Spleen (tissue), 13 donors: Measurements from ENCODE around the gene ERGIC2. TPM values are rescaled to one million over a fixed set of nuclear protein-coding genes. Genes with fewer than 3 reads are reported as not detected.

ENCODE experiments used
- DNase-seq: peaks from one replicate; pipeline ENCODE4 v3.0.0-alpha.2; 2020
- H3K27ac ChIP-seq, 8 donors: fragments of 200-600 bp; sonication (generic) in 7 of 8; 1 replicate in 4 of 8; 2 replicates in 4 of 8; pipeline versions ENCODE4 v1.5.0 to v1.8.0; 2016 to 2021; ENCODE audit warnings: inconsistent platforms in 4 of 8, mild to moderate bottlenecking in 4 of 8, moderate library complexity in 1 of 8
- H3K27me3 ChIP-seq, 7 donors: fragments of 200-600 bp; sonication (generic) in 6 of 7; replicated peaks in 1 of 7; 1 replicate in 4 of 7; 2 replicates in 3 of 7; pipeline versions ENCODE4 v1.5.0 to v1.8.0; 2016 to 2021; ENCODE audit warnings: inconsistent platforms in 3 of 7, mild to moderate bottlenecking in 1 of 7
- H3K36me3 ChIP-seq, 6 donors: fragments of 200-600 bp; sonication (generic) in 5 of 6; 1 replicate in 4 of 6; 2 replicates in 2 of 6; pipeline versions ENCODE4 v1.5.0 to v1.8.0; 2016 to 2021; ENCODE audit warnings: inconsistent platforms in 2 of 6
- H3K4me1 ChIP-seq, 6 donors: fragments of 200-600 bp; sonication (generic) in 5 of 6; 1 replicate in 3 of 6; 2 replicates in 3 of 6; pipeline versions ENCODE4 v1.5.0 to v1.8.0; 2016 to 2021; ENCODE audit warnings: inconsistent platforms in 3 of 6
- H3K4me3 ChIP-seq, 8 donors: fragments of 200-600 bp; sonication (generic) in 7 of 8; 1 replicate in 4 of 8; 2 replicates in 4 of 8; pipeline versions ENCODE4 v1.5.0 to v1.8.0; 2016 to 2021; ENCODE audit warnings: inconsistent platforms in 4 of 8, mild to moderate bottlenecking in 4 of 8, moderate library complexity in 2 of 8
- H3K9me3 ChIP-seq, 8 donors: fragments of 200-600 bp; sonication (generic) in 7 of 8; 1 replicate in 4 of 8; 2 replicates in 4 of 8; pipeline versions ENCODE4 v1.5.0 to v1.8.0; 2016 to 2021; ENCODE audit warnings: inconsistent platforms in 4 of 8
- CTCF ChIP-seq, 11 experiments: fragments of 200-600 bp in 7 of 11; fragments of 450-650 bp in 4 of 11; sonication (generic) in 4 of 11; IDR thresholded peaks in 8 of 11; conservative IDR thresholded peaks in 3 of 11; 1 replicate in 7 of 11; 2 replicates in 4 of 11; pipeline versions ENCODE4 v1.4.0 to v1.8.0; 2016 to 2021; ENCODE audit warnings: antibody characterized with exemption in 11 of 11, inconsistent platforms in 4 of 11, mild to moderate bottlenecking in 1 of 11
- POLR2A ChIP-seq, 3 donors: fragments of 450-650 bp; IDR thresholded peaks; one replicate each; pipeline ENCODE4 v1.5.1; 2017; ENCODE audit warnings: antibody characterized with exemption in 3 of 3, mild to moderate bottlenecking in 1 of 3
- POLR2AphosphoS5 ChIP-seq, 3 donors: sonication (generic); formaldehyde crosslinking; IDR thresholded peaks; one replicate each; pipeline ENCODE4 v1.5.1; 2017; ENCODE audit warnings: antibody characterized with exemption in 3 of 3
- WGBS, 5 donors: extraction: QIAGEN DNeasy Blood & Tissue Kit in 3 of 5; methylation state at CpG; one replicate each; pipeline versions ENCODE4 v1.1.5 to v1.1.7; 2013 to 2018; 5-methylcytosine and 5-hydroxymethylcytosine counted together
- intact Hi-C: fragments of 100-400 bp; cut with DNase I; formaldehyde crosslinking; loops from one replicate; pipeline ENCODE4 v1.15.0; 2023; ENCODE audit warnings: low total_unique reads
- long read RNA-seq, 2 donors: transcript quantifications; one replicate each; lab custom pipeline, GENCODE V29; 2026
- polyA plus RNA-seq, 3 donors: library from polyadenylated mRNA; stranded (reverse); fragments of 200-250 nt; gene quantifications; one replicate each; pipeline ENCODE4 v1.2.1, GENCODE V29; 2013
- total RNA-seq, 7 donors: library from RNA; depleted of rRNA in 3 of 7; stranded (reverse); fragments of >200 nt in 3 of 7; fragmentation: NEBNext Ultra II Directional in 4 of 7; extraction: Animal tissue kit (Norgen Biotek cat#: 25700) in 4 of 7; gene quantifications; one replicate each; pipeline versions ENCODE4 v1.1.0 to v1.2.1, GENCODE V29; 2016 to 2021
- donor health status: healthy with polysubstance abuse.
- donor health status: DM: no; HTN: no; CAD: no; lungs with moderate emphysema.
- donor health status: DM: no; HTN: no; CAD: no.
- donor health status: Bipolar disorder and iron deficiency.
- donor health status: healthy.
- donor health status: DM: no; HTN: no; CAD: no.
- donor health status: DM: yes; HTN: yes; CAD: no.

Gene ERGIC2
- total RNA-seq (10 to 100 TPM; 47.5 to 65.2 (median 55.9) TPM), polyA plus RNA-seq (10 to 100 TPM; 26.6 to 30.9 (median 30.5) TPM)
- long read RNA-seq, donor 1, full-length matches to known transcripts: 15 of 15 reads
- long read RNA-seq, donor 1, partial matches to known transcripts: 0 of 15 reads
- long read RNA-seq, donor 1, other reads (novel, unspliced or antisense): 0 of 15 reads
- long read RNA-seq, donor 2, full-length matches to known transcripts: 16 of 16 reads
- long read RNA-seq, donor 2, partial matches to known transcripts: 0 of 16 reads
- long read RNA-seq, donor 2, other reads (novel, unspliced or antisense): 0 of 16 reads

- H3K4me3 ChIP-seq: peak within 1 kb of the TSS; percentile 75 to 99 (median 90)
- 0 to 1% (median 0%) methylated on average over 55 of the region's 55 CpGs for WGBS, 5 donors
- intact Hi-C loops: no loop called here
Observed at GRCh38 chr12:29380536-29381523, at the start of gene ERGIC2. ERGIC2 (minus strand) TSS chr12:29381172; CDS start chr12:29371633, 9,539 bp downstream.

GRCh38 chr12:29430716-29431044, 49.7 kb upstream of the ERGIC2 start:
- DNase-seq: no peak
- Histone ChIP-seq H3K9me3 (no peaks in the 10 kb centered on the region), H3K36me3 (no peaks in the 10 kb centered on the region), H3K27ac (no peak overlapping the region), H3K4me3 (no peak overlapping the region), H3K27me3 (no peaks in the 10 kb centered on the region), H3K4me1 (peaks cover 0 to 21% (median 0%) of the 10 kb centered on the region in 6 donors)
- TF ChIP-seq POLR2AphosphoS5 (IDR thresholded peaks at IDR 0.05) (no peak), POLR2A (IDR thresholded peaks at IDR 0.05) (no peak), CTCF (IDR thresholded peaks at IDR 0.05 in 8 of 11, conservative IDR thresholded peaks at IDR 0.05 in 3 of 11) (no peak)
- intact Hi-C loops: no loop called here
- WGBS, 5 donors: 72 to 94% (median 80%) methylated on average over 2 of the region's 2 CpGs

More at GRCh38 chr12:29380536-29381523, at the start of gene ERGIC2:
- no peaks in the 10 kb centered on the region for H3K9me3 ChIP-seq
- H3K4me1 ChIP-seq: peaks cover 14 to 48% (median 33%) of the 10 kb centered on the region in 6 donors
- H3K27me3 ChIP-seq: no peaks in the 10 kb centered on the region
- TF ChIP-seq CTCF (IDR thresholded peaks at IDR 0.05 in 8 of 11, conservative IDR thresholded peaks at IDR 0.05 in 3 of 11): peak in 5 of 11 experiments; percentile 9 to 55 (median 39)
- TF ChIP-seq POLR2A (IDR thresholded peaks at IDR 0.05): peak in 2 of 3 donors; percentile 33 to 38
- peak in 2 of 3 donors; percentile 56 to 74 for TF ChIP-seq POLR2AphosphoS5 (IDR thresholded peaks at IDR 0.05)
- H3K27ac ChIP-seq: peak within 1 kb of the TSS; percentile 77 to 96 (median 94)
- H3K36me3 ChIP-seq: peaks cover 0 to 21% (median 0%) of the 10 kb centered on the region in 6 donors
- DNase-seq: peak; percentile 93

GRCh38 chr12:29429999-29430715, 49.2 kb upstream of the ERGIC2 start:
- Histone ChIP-seq H3K9me3 (no peaks in the 10 kb centered on the region), H3K27ac (no peak overlapping the region), H3K4me3 (no peak overlapping the region), H3K36me3 (no peaks in the 10 kb centered on the region), H3K27me3 (no peaks in the 10 kb centered on the region), H3K4me1 (peaks cover 0 to 21% (median 0%) of the 10 kb centered on the region in 6 donors)
- 71 to 77% (median 74%) methylated on average over 3 of the region's 3 CpGs for WGBS, 5 donors
- TF ChIP-seq POLR2A (IDR thresholded peaks at IDR 0.05): no peak
- no peak for TF ChIP-seq POLR2AphosphoS5 (IDR thresholded peaks at IDR 0.05)
- no peak for TF ChIP-seq CTCF (IDR thresholded peaks at IDR 0.05 in 8 of 11, conservative IDR thresholded peaks at IDR 0.05 in 3 of 11)
- no peak for DNase-seq
- intact Hi-C loops: no loop called here
